ENCODE results near the gene BRI3BP. TPM values are rescaled to one million over a fixed set of nuclear protein-coding genes. Genes with fewer than 3 reads are reported as not detected.

Gene BRI3BP
- total RNA-seq, 6 experiments from 2014 or later, result 6.5 to 9.3 (median 7.5) TPM

DNA sequence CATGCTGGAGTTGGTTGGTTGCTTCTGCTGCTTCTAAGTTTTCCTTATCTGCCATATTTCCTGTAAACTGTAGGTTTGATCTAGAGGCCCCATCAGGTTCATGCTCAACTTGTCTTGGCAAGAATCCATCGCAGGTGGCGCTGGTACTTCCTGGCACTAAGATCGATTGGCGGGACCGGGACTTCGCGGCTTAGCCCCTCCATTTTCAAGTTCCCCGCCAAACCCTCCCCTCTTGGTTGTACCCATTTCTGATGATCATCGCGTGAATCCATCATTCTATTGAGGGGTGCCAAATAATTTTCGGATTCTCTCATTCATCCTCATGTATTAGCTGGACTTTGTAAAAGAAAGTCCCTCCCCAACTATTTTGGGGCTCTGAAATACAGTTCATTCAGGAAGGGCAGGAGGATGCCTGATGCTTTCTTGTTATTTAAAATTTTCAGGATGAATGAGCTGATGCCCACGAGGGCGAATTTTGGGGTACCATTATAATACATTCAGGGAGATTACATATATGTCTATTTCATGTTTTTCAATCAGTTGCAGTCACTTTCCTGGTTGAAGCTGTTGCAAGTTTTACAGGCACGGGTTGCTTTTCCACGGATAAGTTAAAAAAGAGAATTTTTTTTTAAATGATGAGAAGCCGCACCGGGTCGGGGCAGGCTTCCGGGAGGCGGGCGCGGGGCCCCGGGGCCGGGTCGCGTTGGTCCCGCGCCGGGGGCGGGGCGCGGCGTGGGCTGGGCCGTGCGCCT lies 395 bp upstream of the BRI3BP start:
- Mint-ChIP-seq H3K36me3 (ENCODE audit: low read depth) (peaks cover 4% of the 10 kb centered on the region; the same call in 1 of the 2 replicates), H3K27me3 (ENCODE audit: insufficient read depth) (no peaks in the 10 kb centered on the region), H3K4me1 (ENCODE audit: low read depth) (peaks cover 28% of the 10 kb centered on the region), H3K9me3 (no peaks in the 10 kb centered on the region), H3K27ac (no peak overlapping the region), H3K4me3 (peak overlapping the region; percentile 90)
- TF ChIP-seq, protein P1, sequence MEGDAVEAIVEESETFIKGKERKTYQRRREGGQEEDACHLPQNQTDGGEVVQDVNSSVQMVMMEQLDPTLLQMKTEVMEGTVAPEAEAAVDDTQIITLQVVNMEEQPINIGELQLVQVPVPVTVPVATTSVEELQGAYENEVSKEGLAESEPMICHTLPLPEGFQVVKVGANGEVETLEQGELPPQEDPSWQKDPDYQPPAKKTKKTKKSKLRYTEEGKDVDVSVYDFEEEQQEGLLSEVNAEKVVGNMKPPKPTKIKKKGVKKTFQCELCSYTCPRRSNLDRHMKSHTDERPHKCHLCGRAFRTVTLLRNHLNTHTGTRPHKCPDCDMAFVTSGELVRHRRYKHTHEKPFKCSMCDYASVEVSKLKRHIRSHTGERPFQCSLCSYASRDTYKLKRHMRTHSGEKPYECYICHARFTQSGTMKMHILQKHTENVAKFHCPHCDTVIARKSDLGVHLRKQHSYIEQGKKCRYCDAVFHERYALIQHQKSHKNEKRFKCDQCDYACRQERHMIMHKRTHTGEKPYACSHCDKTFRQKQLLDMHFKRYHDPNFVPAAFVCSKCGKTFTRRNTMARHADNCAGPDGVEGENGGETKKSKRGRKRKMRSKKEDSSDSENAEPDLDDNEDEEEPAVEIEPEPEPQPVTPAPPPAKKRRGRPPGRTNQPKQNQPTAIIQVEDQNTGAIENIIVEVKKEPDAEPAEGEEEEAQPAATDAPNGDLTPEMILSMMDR (IDR thresholded peaks at IDR 0.05), result peak; percentile 12; the same call in 1 of the 2 replicates
- DNase-seq, result no peak

DNA sequence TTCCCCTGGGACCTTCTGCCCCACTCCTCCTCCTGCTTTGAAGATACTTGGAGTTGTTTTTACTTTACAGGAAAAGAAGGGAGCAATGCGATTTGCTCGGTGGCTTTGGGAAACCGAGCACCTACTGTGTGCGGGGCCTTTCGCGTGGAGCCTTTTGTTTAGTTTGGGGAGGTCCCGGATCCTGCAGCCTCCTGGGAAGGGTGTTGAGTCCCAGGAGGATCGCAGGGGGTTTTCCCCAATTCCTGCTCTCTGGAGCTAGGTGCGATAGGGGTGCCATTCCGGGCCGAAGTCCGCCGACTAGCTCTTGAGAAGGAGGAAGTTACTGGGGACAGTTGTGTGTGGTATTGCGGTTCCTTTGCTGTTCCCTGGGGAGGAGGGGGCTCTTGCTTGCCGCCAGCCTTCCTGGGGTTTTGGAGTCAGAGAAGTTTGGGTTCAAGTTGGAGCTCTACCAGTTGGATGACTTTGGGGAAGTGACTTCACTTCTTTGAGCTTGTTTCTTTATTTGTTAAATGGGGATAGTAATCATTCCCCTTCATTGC lies 1.1 kb downstream of the BRI3BP start:
- Mint-ChIP-seq H3K27me3 (ENCODE audit: insufficient read depth) (no peaks in the 10 kb centered on the region; the same call in 1 of the 2 replicates), H3K36me3 (ENCODE audit: low read depth) (no peaks in the 10 kb centered on the region), H3K27ac (peak overlapping the region; percentile 30; the same call in 1 of the 2 replicates), H3K4me1 (ENCODE audit: low read depth) (peaks cover 23% of the 10 kb centered on the region), H3K9me3 (no peaks in the 10 kb centered on the region), H3K4me3 (peak overlapping the region; percentile 91)
- TF ChIP-seq, protein P1 (IDR thresholded peaks at IDR 0.05), result no peak
- DNase-seq, result no peak

DNA sequence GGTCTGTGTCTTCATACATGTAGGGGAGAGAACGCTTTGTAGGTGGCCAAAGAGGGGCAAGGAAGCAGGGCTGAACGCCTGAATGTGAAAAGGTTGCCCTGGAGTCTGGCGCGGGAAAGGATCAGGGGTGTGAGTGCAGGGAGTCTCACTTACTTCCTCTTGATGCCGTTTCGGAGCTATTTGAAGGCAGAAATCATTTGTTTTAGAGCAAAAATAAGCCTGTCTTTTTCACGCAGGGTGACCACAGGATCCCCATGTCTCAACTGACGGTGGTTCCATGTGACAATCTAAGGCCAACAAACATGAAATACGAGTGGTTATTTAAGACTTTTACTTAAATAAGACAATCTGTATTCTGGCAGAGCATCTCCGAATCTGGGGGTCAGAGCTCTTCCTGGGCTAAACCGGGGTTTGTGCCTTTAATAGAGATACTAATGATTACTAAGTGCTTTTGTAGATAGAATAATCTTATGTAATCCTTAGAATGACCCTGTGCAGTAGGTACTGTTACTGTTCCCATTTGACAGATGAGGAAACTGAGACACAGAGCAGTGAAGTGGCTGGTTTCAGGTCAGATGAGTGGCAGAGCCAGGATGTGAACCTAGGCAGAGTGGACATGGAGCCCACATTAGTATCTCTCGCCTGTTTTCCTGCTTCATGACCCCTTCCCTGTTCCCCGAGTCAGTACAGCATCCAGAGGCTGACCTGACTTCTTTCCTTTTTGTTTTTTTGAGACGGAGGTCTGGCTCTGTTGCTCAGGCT lies 1.9 kb downstream of the BRI3BP start:
- peaks cover 23% of the 10 kb centered on the region for H3K4me1 Mint-ChIP-seq (ENCODE audit: low read depth)
- H3K4me3 Mint-ChIP-seq, result peak overlapping the region; percentile 91
- TF ChIP-seq, protein P1 (IDR thresholded peaks at IDR 0.05), result no peak
- DNase-seq, result no peak
- no peak overlapping the region for H3K27ac Mint-ChIP-seq
- no peaks in the 10 kb centered on the region for H3K36me3 Mint-ChIP-seq (ENCODE audit: low read depth)
- H3K9me3 Mint-ChIP-seq, result no peaks in the 10 kb centered on the region
- H3K27me3 Mint-ChIP-seq (ENCODE audit: insufficient read depth), result no peaks in the 10 kb centered on the region; the same call in 1 of the 2 replicates

GRCh38 chr12:124998705-124999104 lies 5.3 kb downstream of the BRI3BP start:
- Mint-ChIP-seq H3K27ac (no peak overlapping the region), H3K9me3 (no peaks in the 10 kb centered on the region), H3K36me3 (ENCODE audit: low read depth) (no peaks in the 10 kb centered on the region), H3K27me3 (ENCODE audit: insufficient read depth) (no peaks in the 10 kb centered on the region; the same call in 1 of the 2 replicates), H3K4me1 (ENCODE audit: low read depth) (peaks cover 13% of the 10 kb centered on the region), H3K4me3 (no peak overlapping the region)
- no peak for DNase-seq
- TF ChIP-seq, protein P1 (IDR thresholded peaks at IDR 0.05), result no peak

DNA sequence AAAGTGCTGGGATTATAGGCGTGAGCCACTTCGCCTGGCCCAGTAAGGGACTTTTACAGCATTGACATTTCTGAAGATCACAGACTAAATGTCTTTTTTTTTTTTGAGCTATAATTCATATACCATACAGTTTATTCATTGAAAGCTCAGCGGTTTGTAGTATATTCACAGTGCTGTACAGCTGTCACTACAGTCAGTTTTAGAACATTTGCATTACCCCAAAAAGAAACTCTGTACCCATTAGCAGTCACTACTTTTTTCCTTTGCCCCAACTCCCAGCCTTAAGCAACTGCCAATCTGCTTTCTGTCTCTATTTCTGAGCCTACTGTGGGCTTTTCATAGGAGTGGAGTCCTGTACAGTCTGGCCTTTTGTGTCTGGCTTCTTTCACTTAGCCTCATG lies 8.2 kb downstream of the BRI3BP start:
- Mint-ChIP-seq H3K27ac (no peak overlapping the region), H3K9me3 (no peaks in the 10 kb centered on the region), H3K27me3 (ENCODE audit: insufficient read depth) (no peaks in the 10 kb centered on the region; the same call in 1 of the 2 replicates), H3K36me3 (ENCODE audit: low read depth) (no peaks in the 10 kb centered on the region), H3K4me3 (no peak overlapping the region), H3K4me1 (ENCODE audit: low read depth) (no peaks in the 10 kb centered on the region)
- TF ChIP-seq, protein P1 (IDR thresholded peaks at IDR 0.05), result no peak
- no peak for DNase-seq

Measured in HFFc6 (cell line).